Activated naive CD4-positive, alpha-beta T cell treated with anti-CD3 and anti-CD28 coated beads, Interleukin-2, amount 10 ng/mL, durations not matched to agents 7 days and 5 days (primary cell): ENCODE results near the gene ARL14.

Experiments used
- CTCF ChIA-PET: fragments of 350-600 bp; sonication (Branson Sonifier 250); formaldehyde crosslinking; loops from one replicate; lab custom pipeline; 2021; ENCODE audit warnings: antibody characterized with exemption; lab: Charles Lee
- DNase-seq: peaks from one replicate; pipeline ENCODE4 v3.0.0-alpha.2; 2020
- H3K27ac Mint-ChIP-seq: one replicate; pipeline ENCODE4 v1.8.0; 2021; ENCODE audit warnings: mild to moderate bottlenecking, moderate library complexity, mixed read lengths
- H3K27me3 Mint-ChIP-seq: one replicate; pipeline ENCODE4 v1.8.0; 2021; ENCODE audit warnings: mild to moderate bottlenecking, mixed read lengths
- H3K36me3 Mint-ChIP-seq: one replicate; pipeline ENCODE4 v1.8.0; 2021; ENCODE audit warnings: mixed read lengths
- H3K4me1 Mint-ChIP-seq: one replicate; pipeline ENCODE4 v1.8.0; 2021; ENCODE audit warnings: mixed read lengths
- H3K4me3 Mint-ChIP-seq: one replicate; pipeline ENCODE4 v1.8.0; 2021; ENCODE audit warnings: mild to moderate bottlenecking, moderate library complexity, mixed read lengths
- H3K9me3 Mint-ChIP-seq: one replicate; pipeline ENCODE4 v1.8.0; 2021; ENCODE audit warnings: mixed read lengths

ARL14 gene

GRCh38 chr3:160720123-160720746 lies 43.3 kb downstream of the ARL14 start:
- no peaks in the 10 kb centered on the region for H3K9me3 Mint-ChIP-seq
- H3K4me1 Mint-ChIP-seq: no peaks in the 10 kb centered on the region
- H3K36me3 Mint-ChIP-seq: no peaks in the 10 kb centered on the region
- CTCF ChIA-PET: interaction anchor here (1.0 to 1.3 kb wide), 2 partner anchors 208 to 221 kb away, joined by 3 to 4 read pairs; no protein-coding TSS in a partner anchor
- H3K27me3 Mint-ChIP-seq: peaks cover 6% of the 10 kb centered on the region
- H3K27ac Mint-ChIP-seq: no peak overlapping the region
- no peak for DNase-seq
- no peak overlapping the region for H3K4me3 Mint-ChIP-seq

GRCh38 chr3:160722331-160722730 lies 45.4 kb downstream of the ARL14 start:
- Mint-ChIP-seq H3K27ac (no peak overlapping the region), H3K36me3 (no peaks in the 10 kb centered on the region), H3K27me3 (peaks cover 10% of the 10 kb centered on the region)

GRCh38 chr3:160725338-160725737 lies 48.4 kb downstream of the ARL14 start:
- no peak for DNase-seq
- Mint-ChIP-seq H3K27me3 (peaks cover 4% of the 10 kb centered on the region), H3K4me1 (no peaks in the 10 kb centered on the region), H3K4me3 (no peak overlapping the region), H3K9me3 (no peaks in the 10 kb centered on the region), H3K27ac (no peak overlapping the region), H3K36me3 (no peaks in the 10 kb centered on the region)
- CTCF ChIA-PET: no interaction called here

More at GRCh38 chr3:160722331-160722730, 45.4 kb downstream of the ARL14 start:
- CTCF ChIA-PET: no interaction called here
- no peaks in the 10 kb centered on the region for H3K9me3 Mint-ChIP-seq
- no peak overlapping the region for H3K4me3 Mint-ChIP-seq
- no peak for DNase-seq
- H3K4me1 Mint-ChIP-seq: no peaks in the 10 kb centered on the region
